ENCODE data around the gene PTPN4. TPM values are rescaled to one million over a fixed set of nuclear protein-coding genes. Genes with fewer than 3 reads are reported as not detected.

The PTPN4 gene
- total and polyA plus RNA-seq, 9 donors, result 3.4 to 45.7 (median 35.2) TPM

GRCh38 chr2:119852214-119852613, 92.5 kb downstream of the PTPN4 start:
- Histone ChIP-seq H3K36me3 (no peaks in the 10 kb centered on the region), H3K27me3 (no peaks in the 10 kb centered on the region), H3K27ac (no peak overlapping the region), H3K9me3 (peaks cover 0 to 3% of the 10 kb centered on the region in 2 donors), H3K4me3 (no peak overlapping the region), H3K4me1 (ENCODE audit: insufficient read depth) (no peaks in the 10 kb centered on the region)
- no peak for DNase-seq
- intact Hi-C loops (cut with DNase I), result no loop called here
- WGBS, 3 donors, result 96 to 98% (median 97%) methylated on average over 6 of the region's 6 CpGs
- no peak for TF ChIP-seq EP300 (IDR thresholded peaks at IDR 0.05)
- no peak for TF ChIP-seq POLR2A (IDR thresholded peaks at IDR 0.05)
- no peak for TF ChIP-seq CTCF (IDR thresholded peaks at IDR 0.05)

GRCh38 chr2:119853777-119854399, 94.2 kb downstream of the PTPN4 start:
- Histone ChIP-seq H3K27ac (no peak overlapping the region), H3K4me1 (ENCODE audit: insufficient read depth) (peaks cover 3% of the 10 kb centered on the region), H3K9me3 (peaks cover 0 to 3% of the 10 kb centered on the region in 2 donors), H3K4me3 (no peak overlapping the region), H3K27me3 (no peaks in the 10 kb centered on the region), H3K36me3 (no peaks in the 10 kb centered on the region)
- no peak for DNase-seq
- intact Hi-C loops (cut with DNase I), result no loop called here
- no peak for TF ChIP-seq EP300 (IDR thresholded peaks at IDR 0.05)
- TF ChIP-seq POLR2A (IDR thresholded peaks at IDR 0.05), result no peak
- no peak for TF ChIP-seq CTCF (IDR thresholded peaks at IDR 0.05)
- 95 to 96% (median 95%) methylated on average over 8 of the region's 8 CpGs for WGBS, 3 donors

- intact Hi-C loops (cut with DNase I), result no loop called here
- TF ChIP-seq EP300 (IDR thresholded peaks at IDR 0.05) (no peak), POLR2A (IDR thresholded peaks at IDR 0.05) (no peak), CTCF (IDR thresholded peaks at IDR 0.05) (no peak)
- Histone ChIP-seq H3K9me3 (peaks cover 0 to 3% of the 10 kb centered on the region in 2 donors), H3K27me3 (no peaks in the 10 kb centered on the region), H3K4me1 (ENCODE audit: insufficient read depth) (peaks cover 3% of the 10 kb centered on the region), H3K4me3 (no peak overlapping the region), H3K27ac (no peak overlapping the region), H3K36me3 (no peaks in the 10 kb centered on the region)
- 61 to 77% (median 72%) methylated on average over 2 of the region's 2 CpGs for WGBS, 3 donors
- no peak for DNase-seq
Measured at GRCh38 chr2:119856469-119856901, 96.8 kb downstream of the PTPN4 start.

GRCh38 chr2:119857742-119858141, 98.0 kb downstream of the PTPN4 start:
- intact Hi-C loops (cut with DNase I), result no loop called here

More at GRCh38 chr2:119857742-119858141, 98.0 kb downstream of the PTPN4 start:
- Histone ChIP-seq H3K4me1 (ENCODE audit: insufficient read depth) (peaks cover 3% of the 10 kb centered on the region), H3K9me3 (no peaks in the 10 kb centered on the region), H3K4me3 (no peak overlapping the region), H3K27me3 (no peaks in the 10 kb centered on the region), H3K27ac (no peak overlapping the region), H3K36me3 (no peaks in the 10 kb centered on the region)
- WGBS, 3 donors, result 80 to 83% (median 82%) methylated on average over 3 of the region's 3 CpGs
- TF ChIP-seq EP300 (IDR thresholded peaks at IDR 0.05) (no peak), CTCF (IDR thresholded peaks at IDR 0.05) (no peak)
- no peak for DNase-seq

Data from ovary (tissue), 9 donors.